SH-SY5Y (cell line): Measurements from ENCODE around the gene TBC1D16.

Experiments used
- GATA2 ChIP-seq: IDR thresholded peaks from 2 replicates; pipeline ENCODE4 v1.6.1; 2011; ENCODE audit warnings: mild to moderate bottlenecking, low read depth, low read length
- GATA3 ChIP-seq: IDR thresholded peaks from 2 replicates; pipeline ENCODE4 v1.6.1; 2011; ENCODE audit warnings: low read depth, mild to moderate bottlenecking, low read length, moderate library complexity

The TBC1D16 gene

DNA sequence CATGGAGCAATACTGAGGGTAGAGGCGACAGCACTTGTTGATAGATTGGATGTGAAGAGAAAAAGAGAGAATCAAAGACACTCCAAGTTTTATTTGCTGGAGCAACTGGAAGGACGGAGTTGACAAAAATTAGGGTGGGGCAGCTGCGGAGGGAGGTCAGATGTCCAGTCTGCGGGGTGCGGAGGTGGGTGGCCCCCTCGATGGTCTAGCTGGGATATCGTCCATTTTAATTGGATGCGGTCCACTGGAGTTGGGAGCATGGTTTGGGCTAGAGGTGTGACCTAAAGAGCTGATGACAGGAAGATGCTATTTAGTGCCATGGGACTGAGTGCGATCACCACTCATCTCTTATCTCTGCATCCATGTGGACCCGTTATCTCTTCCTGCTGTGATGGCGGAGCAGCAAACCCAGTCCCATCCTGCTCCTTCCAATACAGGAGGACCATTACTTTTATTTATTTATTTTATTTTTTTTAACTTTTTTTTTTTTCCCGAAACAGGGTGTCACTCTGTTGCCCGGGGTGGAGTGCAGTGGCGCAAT lies 148.2 kb downstream of the TBC1D16 start:
- TF ChIP-seq GATA2 (peak; percentile 26; the same call in 1 of the 2 replicates), GATA3 (no peak)

DNA sequence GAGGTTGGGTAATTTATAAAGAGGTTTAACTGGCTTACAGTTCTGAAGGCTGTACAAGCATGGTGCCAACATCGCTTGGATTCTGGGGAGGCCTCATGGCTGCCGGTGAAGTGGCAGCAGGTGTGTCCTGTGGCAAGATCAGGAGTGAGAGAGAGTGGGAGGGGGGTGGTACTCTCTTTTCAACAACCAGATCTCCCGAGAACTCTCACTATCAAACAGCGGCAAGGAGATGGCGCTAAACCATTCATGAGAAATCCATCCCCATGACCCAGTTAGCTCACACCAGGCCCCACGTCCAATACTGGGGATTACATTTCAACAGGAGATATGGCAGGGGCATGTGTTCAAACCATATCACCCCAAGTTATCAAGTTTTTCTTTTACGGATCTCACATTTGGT lies 152.5 kb downstream of the TBC1D16 start:
- TF ChIP-seq GATA2 (no peak), GATA3 (no peak)
